ENCODE measurements around the gene PHACTR3. TPM values are rescaled to one million over a fixed set of nuclear protein-coding genes. Genes with fewer than 3 reads are reported as not detected.

PHACTR3 gene
- polyA plus RNA-seq, 1 donor (not counting 4 experiments of a cell fraction or from before 2014, with no cell fraction given) = 2.6 TPM

DNA sequence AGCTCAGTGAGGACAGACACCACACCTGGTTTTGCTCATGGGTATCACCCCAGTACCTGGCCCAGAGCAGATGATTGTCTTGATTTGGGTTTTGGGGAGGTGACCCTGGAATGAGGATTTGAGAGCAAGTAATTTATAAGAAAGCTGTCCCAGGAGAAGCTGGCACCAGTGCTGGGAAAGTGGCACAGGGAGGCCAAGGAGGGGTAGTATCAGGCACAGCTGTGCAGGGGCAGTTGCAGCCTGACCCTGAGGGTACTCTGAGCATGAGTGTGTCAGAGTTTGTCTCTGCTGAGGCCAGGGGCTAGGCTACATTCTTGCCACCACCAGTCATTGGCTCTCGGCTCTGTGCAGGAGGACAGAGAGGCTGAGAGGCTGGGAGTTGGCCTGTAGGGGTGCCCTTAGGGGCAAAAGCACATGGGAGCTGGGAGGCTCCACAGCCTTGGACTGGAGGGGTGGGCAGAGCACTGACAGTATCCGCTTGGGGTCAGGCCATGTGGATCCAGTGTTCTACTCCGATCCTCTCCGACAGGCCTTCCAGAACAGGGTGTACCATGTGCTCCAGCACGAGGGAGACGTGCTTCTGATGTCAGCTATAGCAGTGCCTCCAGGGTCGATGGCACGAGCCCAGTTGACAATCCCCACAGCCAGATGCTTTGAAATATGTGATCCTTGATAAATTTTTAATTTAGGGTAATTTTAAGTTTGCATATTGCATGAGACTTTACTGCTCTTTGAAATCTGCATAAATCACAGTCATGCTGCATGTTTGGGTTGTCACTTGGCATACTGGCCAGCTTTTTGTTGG lies 121.3 kb downstream of the PHACTR3 start:
- no peaks in the 10 kb centered on the region for H3K4me1 ChIP-seq (ENCODE audit: control insufficient read depth, extremely low read depth, insufficient read depth, low read length)
- H3K79me2 ChIP-seq (ENCODE audit: control insufficient read depth, insufficient read depth, low read length) = no peaks in the 10 kb centered on the region
- no peak for DNase-seq (ENCODE audit: low read depth, low spot score)
- no peak overlapping the region for H3K4me3 ChIP-seq (ENCODE audit: control insufficient read depth in 2 of 3, extremely low read depth in 1 of 3, insufficient read depth in 2 of 3, low read depth in 1 of 3, low read length in 3 of 3)
- no peak overlapping the region for H3K9ac ChIP-seq (ENCODE audit: control insufficient read depth, extremely low read depth, insufficient read depth, low read length)
- H2AFZ ChIP-seq (ENCODE audit: control insufficient read depth, low read length) = no peak overlapping the region
- H3K9me1 ChIP-seq (ENCODE audit: control insufficient read depth, extremely low read depth, insufficient read depth, low read length) = no peaks in the 10 kb centered on the region
- H3K36me3 ChIP-seq (ENCODE audit: control insufficient read depth in 2 of 2, extremely low read depth in 1 of 2, insufficient read depth in 2 of 2, low read length in 2 of 2) = no peaks in the 10 kb centered on the region
- no peak overlapping the region for H3K27ac ChIP-seq (ENCODE audit: control insufficient read depth, insufficient read depth, low read length)
- no peaks in the 10 kb centered on the region for H4K20me1 ChIP-seq (ENCODE audit: control insufficient read depth, extremely low read depth, insufficient read depth, low read length)
- no peak for FAIRE-seq
- H3K4me2 ChIP-seq (ENCODE audit: control insufficient read depth, extremely low read depth, insufficient read depth, low read depth, low read length) = no peak overlapping the region
- dilution Hi-C loops (cut with MboI; ENCODE audit: extremely low pct_ligation_motif_present, low sequenced_read_pairs) = no loop called here
- no peak for TF ChIP-seq EZH2 (IDR thresholded peaks at IDR 0.05; ENCODE audit: low read length)
- H3K9me3 ChIP-seq (ENCODE audit: control insufficient read depth, low read depth, low read length) = no peaks in the 10 kb centered on the region
- no peaks in the 10 kb centered on the region for H3K27me3 ChIP-seq (ENCODE audit: control insufficient read depth, extremely low read depth, insufficient read depth, low read length)

DNA sequence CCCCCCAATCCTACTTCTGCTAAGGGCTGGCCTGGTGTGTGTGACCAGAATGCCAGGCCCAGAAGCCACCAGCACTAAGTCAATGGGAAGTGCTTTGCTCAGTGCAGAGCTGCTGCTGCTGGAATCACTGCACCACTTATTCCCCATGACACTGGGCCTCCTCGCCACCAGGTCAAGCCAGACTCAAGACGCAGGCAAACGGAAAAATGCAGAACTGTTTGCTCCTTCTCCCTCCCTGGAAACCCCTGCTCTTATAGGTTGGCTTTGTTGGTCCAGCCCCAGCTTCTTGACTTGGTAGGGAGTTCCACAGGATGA lies 121.9 kb downstream of the PHACTR3 start:
- Histone ChIP-seq H3K4me2 (ENCODE audit: control insufficient read depth, extremely low read depth, insufficient read depth, low read depth, low read length) (no peak overlapping the region), H2AFZ (ENCODE audit: control insufficient read depth, low read length) (no peak overlapping the region), H3K27ac (ENCODE audit: control insufficient read depth, insufficient read depth, low read length) (no peak overlapping the region), H3K27me3 (ENCODE audit: control insufficient read depth, extremely low read depth, insufficient read depth, low read length) (no peaks in the 10 kb centered on the region), H3K36me3 (ENCODE audit: control insufficient read depth in 2 of 2, extremely low read depth in 1 of 2, insufficient read depth in 2 of 2, low read length in 2 of 2) (no peaks in the 10 kb centered on the region), H4K20me1 (ENCODE audit: control insufficient read depth, extremely low read depth, insufficient read depth, low read length) (no peaks in the 10 kb centered on the region), H3K4me1 (ENCODE audit: control insufficient read depth, extremely low read depth, insufficient read depth, low read length) (no peaks in the 10 kb centered on the region), H3K4me3 (ENCODE audit: control insufficient read depth in 2 of 3, extremely low read depth in 1 of 3, insufficient read depth in 2 of 3, low read depth in 1 of 3, low read length in 3 of 3) (no peak overlapping the region), H3K9me3 (ENCODE audit: control insufficient read depth, low read depth, low read length) (no peaks in the 10 kb centered on the region), H3K79me2 (ENCODE audit: control insufficient read depth, insufficient read depth, low read length) (no peaks in the 10 kb centered on the region), H3K9me1 (ENCODE audit: control insufficient read depth, extremely low read depth, insufficient read depth, low read length) (no peaks in the 10 kb centered on the region), H3K9ac (ENCODE audit: control insufficient read depth, extremely low read depth, insufficient read depth, low read length) (no peak overlapping the region)
- TF ChIP-seq, protein P1, sequence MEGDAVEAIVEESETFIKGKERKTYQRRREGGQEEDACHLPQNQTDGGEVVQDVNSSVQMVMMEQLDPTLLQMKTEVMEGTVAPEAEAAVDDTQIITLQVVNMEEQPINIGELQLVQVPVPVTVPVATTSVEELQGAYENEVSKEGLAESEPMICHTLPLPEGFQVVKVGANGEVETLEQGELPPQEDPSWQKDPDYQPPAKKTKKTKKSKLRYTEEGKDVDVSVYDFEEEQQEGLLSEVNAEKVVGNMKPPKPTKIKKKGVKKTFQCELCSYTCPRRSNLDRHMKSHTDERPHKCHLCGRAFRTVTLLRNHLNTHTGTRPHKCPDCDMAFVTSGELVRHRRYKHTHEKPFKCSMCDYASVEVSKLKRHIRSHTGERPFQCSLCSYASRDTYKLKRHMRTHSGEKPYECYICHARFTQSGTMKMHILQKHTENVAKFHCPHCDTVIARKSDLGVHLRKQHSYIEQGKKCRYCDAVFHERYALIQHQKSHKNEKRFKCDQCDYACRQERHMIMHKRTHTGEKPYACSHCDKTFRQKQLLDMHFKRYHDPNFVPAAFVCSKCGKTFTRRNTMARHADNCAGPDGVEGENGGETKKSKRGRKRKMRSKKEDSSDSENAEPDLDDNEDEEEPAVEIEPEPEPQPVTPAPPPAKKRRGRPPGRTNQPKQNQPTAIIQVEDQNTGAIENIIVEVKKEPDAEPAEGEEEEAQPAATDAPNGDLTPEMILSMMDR (optimal IDR thresholded peaks at IDR 0.05 in 1 of 3, IDR thresholded peaks at IDR 0.05 in 1 of 3, conservative IDR thresholded peaks at IDR 0.05 in 1 of 3; ENCODE audit: extremely low read depth in 1 of 3, insufficient read depth in 2 of 3, low read length in 3 of 3) = no peak
- no peak for TF ChIP-seq EZH2 (IDR thresholded peaks at IDR 0.05; ENCODE audit: low read length)
- dilution Hi-C loops (cut with MboI; ENCODE audit: extremely low pct_ligation_motif_present, low sequenced_read_pairs) = no loop called here
- FAIRE-seq (no peak), DNase-seq (ENCODE audit: low read depth, low spot score) (no peak)
